GM18909 (cell line): ENCODE results near the gene RPL3.
"Not testable (repeated sequence)": the region's sequence is repeated elsewhere in the genome, so short reads cannot be mapped to it uniquely, and the experiment has no call there.

Experiments used
- ATAC-seq: cut with Tn5 transposase; IDR thresholded peaks from one replicate; pipeline ENCODE4 v1.9.1; 2021; ENCODE audit warnings: mild to moderate bottlenecking; ENCODE audit not compliant: unreplicated experiment, poor library complexity

The RPL3 gene

GRCh38 chr22:39352306-39352891 lies 33.0 kb upstream of the RPL3 start:
- ATAC-seq: no peak

- ATAC-seq: no peak
These were observed 32.3 kb upstream of the RPL3 start for GRCh38 chr22:39351689-39352214.

GRCh38 chr22:39350757-39351688 lies 31.6 kb upstream of the RPL3 start:
- ATAC-seq: no peak

GRCh38 chr22:39349967-39350726 lies 30.7 kb upstream of the RPL3 start, which contains the start of gene SYNGR1:
Gene SYNGR1, plus strand, starts transcription at chr22:39349991. Its CDS starts 20 bp downstream, at chr22:39350011.
- no peak for ATAC-seq

- ATAC-seq: no peak
These were observed 30.1 kb upstream of the RPL3 start for GRCh38 chr22:39349506-39349966.

- no peak for ATAC-seq
These were observed 29.6 kb upstream of the RPL3 start for GRCh38 chr22:39348909-39349505.

- ATAC-seq: no peak
These were observed 25.8 kb upstream of the RPL3 start for GRCh38 chr22:39345231-39345630.

GRCh38 chr22:39344046-39344390 lies 24.6 kb upstream of the RPL3 start:
- no peak for ATAC-seq

- no peak for ATAC-seq
These were observed 24.0 kb upstream of the RPL3 start for GRCh38 chr22:39343259-39344045.

- ATAC-seq: no peak
These were observed 21.8 kb upstream of the RPL3 start for GRCh38 chr22:39341179-39341578.

GRCh38 chr22:39339775-39340174 lies 20.4 kb upstream of the RPL3 start:
- not testable (repeated sequence) for ATAC-seq

- no peak for ATAC-seq
These were observed 17.0 kb upstream of the RPL3 start for GRCh38 chr22:39336411-39336810.

- ATAC-seq: no peak
These were observed 13.1 kb upstream of the RPL3 start for GRCh38 chr22:39332441-39333064.

- ATAC-seq: not testable (repeated sequence)
These were observed 11.1 kb upstream of the RPL3 start for GRCh38 chr22:39330553-39330952.

GRCh38 chr22:39327995-39328754 lies 8.8 kb upstream of the RPL3 start:
- ATAC-seq: no peak

GRCh38 chr22:39325392-39325932 lies 6.0 kb upstream of the RPL3 start:
- no peak for ATAC-seq

- ATAC-seq: not testable (repeated sequence)
These were observed 1.2 kb upstream of the RPL3 start for GRCh38 chr22:39320616-39321029.
